Measurements from ENCODE around the gene ZC3HAV1L.

- TF ChIP-seq POLR2A (IDR thresholded peaks at IDR 0.05): no peak
- no peak for TF ChIP-seq CTCF (IDR thresholded peaks at IDR 0.05)
- TF ChIP-seq EP300 (IDR thresholded peaks at IDR 0.05): no peak
Measured at GRCh38 chr7:139046143-139046542, 10.3 kb upstream of the ZC3HAV1L start.
